Mesenchymal stem cell (in vitro differentiated cells and primary cell): ENCODE data around the gene LDHAL6A.

Experiments
- DNase-seq: peaks from one replicate; pipeline ENCODE4 v3.0.0-alpha.2; 2013
- H2AFZ ChIP-seq: one replicate; pipeline ENCODE4 v1.6.1; 2013; ENCODE audit warnings: low read depth, mild to moderate bottlenecking, control low read depth, inconsistent platforms, low read length, moderate library complexity
- H2AK5ac ChIP-seq: 2 replicates; pipeline ENCODE4 v1.6.1; 2013; ENCODE audit warnings: low read length, moderate library complexity, mild to moderate bottlenecking, inconsistent platforms; ENCODE audit not compliant: severe bottlenecking
- H2BK120ac ChIP-seq: one replicate; pipeline ENCODE4 v1.6.1; 2013; ENCODE audit warnings: low read depth, mild to moderate bottlenecking, inconsistent platforms, low read length, moderate library complexity
- H2BK12ac ChIP-seq, 2 experiments: one replicate each; pipeline ENCODE4 v1.6.1; 2013; ENCODE audit warnings: inconsistent platforms in 2 of 2, low read length in 2 of 2, mild to moderate bottlenecking in 2 of 2, moderate library complexity in 2 of 2, control low read depth in 1 of 2
- H2BK15ac ChIP-seq: one replicate; pipeline ENCODE4 v1.6.1; 2013; ENCODE audit warnings: mild to moderate bottlenecking, low read depth, inconsistent platforms; ENCODE audit not compliant: poor library complexity, severe bottlenecking
- H2BK5ac ChIP-seq: 2 replicates; pipeline ENCODE4 v1.6.1; 2013; ENCODE audit warnings: low read depth, mild to moderate bottlenecking, low read length, control low read depth, inconsistent platforms; ENCODE audit not compliant: poor library complexity, severe bottlenecking
- H3K14ac ChIP-seq, 2 experiments: one replicate each; pipeline ENCODE4 v1.6.1; 2013; ENCODE audit warnings: inconsistent platforms in 2 of 2, low read length in 2 of 2, control low read depth in 1 of 2, mild to moderate bottlenecking in 1 of 2, moderate library complexity in 1 of 2
- H3K18ac ChIP-seq, 2 experiments: one replicate each; pipeline ENCODE4 v1.6.1; 2013; ENCODE audit warnings: inconsistent platforms in 2 of 2, low read length in 2 of 2, control low read depth in 1 of 2, low read depth in 1 of 2, mild to moderate bottlenecking in 1 of 2
- H3K23ac ChIP-seq, 2 experiments: one replicate each; pipeline ENCODE4 v1.6.1; 2013; ENCODE audit warnings: inconsistent platforms in 2 of 2, low read length in 2 of 2, mild to moderate bottlenecking in 2 of 2, moderate library complexity in 2 of 2, control low read depth in 1 of 2
- H3K27ac ChIP-seq: 2 replicates; pipeline ENCODE4 v1.5.1; 2013; ENCODE audit warnings: mild to moderate bottlenecking, moderate library complexity, low read length, control low read depth, inconsistent platforms; ENCODE audit not compliant: poor library complexity, severe bottlenecking
- H3K27me3 ChIP-seq, 2 experiments: 2 replicates each; pipeline versions ENCODE4 v1.6.1 to v1.7.0; 2013; ENCODE audit warnings: low read length in 2 of 2, mild to moderate bottlenecking in 2 of 2, moderate library complexity in 2 of 2, control low read depth in 1 of 2, inconsistent platforms in 1 of 2; ENCODE audit not compliant: control insufficient read depth in 1 of 2, insufficient read depth in 1 of 2
- H3K36me3 ChIP-seq, 2 experiments: 2 replicates each; pipeline versions ENCODE4 v1.6.1 to v1.7.0; 2013; ENCODE audit warnings: low read length in 2 of 2, control low read depth in 1 of 2, inconsistent platforms in 1 of 2, low read depth in 1 of 2, mild to moderate bottlenecking in 1 of 2; ENCODE audit not compliant: insufficient read depth in 2 of 2, control insufficient read depth in 1 of 2
- H3K4ac ChIP-seq, 2 experiments: one replicate each; pipeline ENCODE4 v1.6.1; 2013; ENCODE audit warnings: inconsistent platforms in 2 of 2, low read length in 2 of 2, mild to moderate bottlenecking in 2 of 2, moderate library complexity in 2 of 2, control low read depth in 1 of 2, low read depth in 1 of 2
- H3K4me1 ChIP-seq: 2 replicates; pipeline ENCODE4 v1.6.1; 2013; ENCODE audit warnings: low read depth, low read length, control low read depth; ENCODE audit not compliant: control insufficient read depth, insufficient read depth
- H3K4me2 ChIP-seq: 2 replicates; pipeline ENCODE4 v1.6.1; 2013; ENCODE audit warnings: low read length, mild to moderate bottlenecking, inconsistent platforms; ENCODE audit not compliant: poor library complexity, severe bottlenecking
- H3K4me3 ChIP-seq, 2 experiments: 2 replicates each; pipeline versions ENCODE4 v1.5.1 to v1.7.0; 2013; ENCODE audit warnings: low read length in 2 of 2, mild to moderate bottlenecking in 2 of 2, control low read depth in 1 of 2, low read depth in 1 of 2; ENCODE audit not compliant: insufficient read depth in 1 of 2
- H3K79me1 ChIP-seq: replicated peaks from 2 replicates; pipeline ENCODE4 v1.6.1; 2013; ENCODE audit warnings: mild to moderate bottlenecking, control low read depth, low read length, inconsistent platforms; ENCODE audit not compliant: poor library complexity, severe bottlenecking
- H3K9ac ChIP-seq: 2 replicates; pipeline ENCODE4 v1.7.0; 2013; ENCODE audit warnings: mild to moderate bottlenecking, low read length, moderate library complexity
- H3K9me3 ChIP-seq: 2 replicates; pipeline ENCODE4 v1.7.0; 2013; ENCODE audit warnings: mild to moderate bottlenecking, low read length; ENCODE audit not compliant: control insufficient read depth
- H4K8ac ChIP-seq: one replicate; pipeline ENCODE4 v1.6.1; 2013; ENCODE audit warnings: inconsistent platforms, mild to moderate bottlenecking, low read length, moderate library complexity
- H4K91ac ChIP-seq: one replicate; pipeline ENCODE4 v1.6.1; 2013; ENCODE audit warnings: mild to moderate bottlenecking, low read length, inconsistent platforms
- WGBS: methylation state at CpG from one replicate; pipeline ENCODE4 v1.1.7; 2013; ENCODE audit warnings: mixed read lengths; 5-methylcytosine and 5-hydroxymethylcytosine counted together

Gene LDHAL6A

GRCh38 chr11:18459634-18460033, 4.0 kb downstream of the LDHAL6A start:
- Histone ChIP-seq H3K14ac (no peak overlapping the region), H2AK5ac (no peak overlapping the region), H4K91ac (no peak overlapping the region), H3K36me3 (no peaks in the 10 kb centered on the region), H2BK5ac (no peak overlapping the region), H2BK15ac (no peak overlapping the region), H3K9me3 (no peaks in the 10 kb centered on the region), H2BK12ac (no peak overlapping the region), H3K23ac (no peak overlapping the region), H2BK120ac (no peak overlapping the region), H3K4me2 (no peak overlapping the region), H3K4me3 (no peak overlapping the region), H3K27ac (no peak overlapping the region), H3K27me3 (no peaks in the 10 kb centered on the region), H2AFZ (no peak overlapping the region), H4K8ac (no peak overlapping the region), H3K9ac (no peak overlapping the region), H3K79me1 (no peaks in the 10 kb centered on the region), H3K4ac (no peak overlapping the region), H3K4me1 (no peaks in the 10 kb centered on the region), H3K18ac (no peak overlapping the region)
- no peak for DNase-seq
- WGBS: 93% methylated on average over 4 of the region's 4 CpGs

DNA sequence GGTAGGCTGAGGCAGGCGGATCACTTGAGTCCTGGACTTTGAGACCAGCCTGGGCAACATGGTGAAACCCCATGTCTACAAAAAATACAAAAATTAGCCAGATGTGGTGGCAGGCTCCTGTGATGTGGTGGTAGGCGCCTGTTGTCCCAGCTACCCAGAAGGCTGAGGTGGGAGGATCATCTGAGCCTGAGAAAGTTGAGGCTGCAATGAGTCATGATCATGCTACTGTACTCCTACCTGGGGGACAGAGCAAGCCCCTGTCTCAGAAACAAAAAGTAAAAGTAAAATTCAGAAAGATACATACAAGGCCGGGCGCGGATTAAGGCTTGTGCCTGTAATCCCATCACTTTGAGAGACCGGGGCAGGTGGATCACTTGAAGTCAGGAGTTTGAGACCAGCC, 6.3 kb downstream of the LDHAL6A start:
- Histone ChIP-seq H2AFZ (no peak overlapping the region), H3K27ac (no peak overlapping the region), H2BK120ac (no peak overlapping the region), H3K23ac (no peak overlapping the region), H3K14ac (no peak overlapping the region), H3K4me3 (no peak overlapping the region), H2AK5ac (no peak overlapping the region), H3K27me3 (no peaks in the 10 kb centered on the region), H3K4me1 (no peaks in the 10 kb centered on the region), H4K8ac (no peak overlapping the region), H4K91ac (no peak overlapping the region), H3K9me3 (no peaks in the 10 kb centered on the region), H2BK12ac (no peak overlapping the region), H3K4me2 (no peak overlapping the region), H2BK15ac (no peak overlapping the region), H3K4ac (no peak overlapping the region), H3K79me1 (no peaks in the 10 kb centered on the region), H3K9ac (no peak overlapping the region), H3K18ac (no peak overlapping the region), H2BK5ac (no peak overlapping the region), H3K36me3 (no peaks in the 10 kb centered on the region)
- 93% methylated on average over 6 of the region's 6 CpGs for WGBS
- no peak for DNase-seq

DNA sequence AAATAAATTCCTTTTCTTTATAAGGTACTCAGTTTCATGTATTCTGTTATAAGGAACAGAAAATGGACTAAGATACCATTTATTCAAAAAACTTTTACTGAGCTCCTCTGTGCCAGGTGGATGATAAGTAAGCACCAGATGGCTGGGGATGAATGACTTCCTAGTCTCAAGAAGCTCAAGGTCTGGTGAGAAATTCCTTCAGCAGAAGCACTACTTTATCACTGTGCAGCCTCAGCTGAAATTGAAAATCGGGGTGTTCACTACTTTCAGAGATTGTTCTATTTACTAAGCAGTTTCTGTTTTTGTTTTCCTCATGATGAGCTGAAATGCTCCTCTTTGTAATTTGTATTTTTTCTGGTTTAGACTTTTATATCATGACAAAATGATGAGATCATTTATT, 7.8 kb downstream of the LDHAL6A start:
- Histone ChIP-seq H2BK12ac (no peak overlapping the region), H2BK15ac (no peak overlapping the region), H3K4me3 (no peak overlapping the region), H3K27ac (no peak overlapping the region), H3K79me1 (no peaks in the 10 kb centered on the region), H2AK5ac (no peak overlapping the region), H3K4me1 (no peaks in the 10 kb centered on the region), H3K23ac (no peak overlapping the region), H4K91ac (no peak overlapping the region), H3K4me2 (no peak overlapping the region), H3K14ac (no peak overlapping the region), H2BK120ac (no peak overlapping the region), H4K8ac (no peak overlapping the region), H2BK5ac (no peak overlapping the region), H3K4ac (no peak overlapping the region), H3K36me3 (no peaks in the 10 kb centered on the region), H3K9ac (no peak overlapping the region), H3K27me3 (no peaks in the 10 kb centered on the region), H3K18ac (no peak overlapping the region), H2AFZ (no peak overlapping the region), H3K9me3 (no peaks in the 10 kb centered on the region)
- DNase-seq: no peak
- WGBS: no CpG with 5 or more reads among the region's 1 CpG

- Histone ChIP-seq H2BK120ac (no peak overlapping the region), H3K9me3 (no peaks in the 10 kb centered on the region), H3K4ac (no peak overlapping the region), H3K27ac (no peak overlapping the region), H2BK15ac (no peak overlapping the region), H3K18ac (no peak overlapping the region), H4K91ac (no peak overlapping the region), H3K4me3 (no peak overlapping the region), H4K8ac (no peak overlapping the region), H2BK5ac (no peak overlapping the region), H3K4me2 (no peak overlapping the region), H3K23ac (no peak overlapping the region), H2BK12ac (no peak overlapping the region), H2AFZ (no peak overlapping the region), H3K36me3 (peaks cover 3 to 4% of the 10 kb centered on the region in 2 experiments), H3K4me1 (no peaks in the 10 kb centered on the region), H3K27me3 (no peaks in the 10 kb centered on the region), H3K9ac (no peak overlapping the region), H3K14ac (no peak overlapping the region), H3K79me1 (no peaks in the 10 kb centered on the region), H2AK5ac (no peak overlapping the region)
- no peak for DNase-seq
- 95% methylated on average over 2 of the region's 2 CpGs for WGBS
Measured at GRCh38 chr11:18466402-18466801, 10.7 kb downstream of the LDHAL6A start.
